HCT116 (cell line): ENCODE measurements around the gene RNPEPL1. TPM values are rescaled to one million over a fixed set of nuclear protein-coding genes. Genes with fewer than 3 reads are reported as not detected.

Experiments
- ATAC-seq: fragments of 200-7000 bp; cut with Tn5 transposase; 2 replicates; pipeline ENCODE4 v1.9.1; 2020; ENCODE audit warnings: mild to moderate bottlenecking, moderate library complexity
- BruUV-seq: library from RNA; stranded (reverse); fragments of 400-500 nt; replicated peaks from 2 replicates; lab custom pipeline; 2021; lab: Mats Ljungman, UMichigan
- CTCF ChIA-PET: fragments of 300-600 bp; sonication (Branson Sonifier 250); formaldehyde crosslinking; loops from one replicate; lab custom pipeline; 2021; ENCODE audit warnings: antibody characterized with exemption; lab: Charles Lee
- POLR2A ChIA-PET: fragments of 300-600, 350-600 bp; sonication (Branson Sonifier 250); formaldehyde crosslinking; loops from one replicate; lab custom pipeline; 2021; ENCODE audit warnings: antibody characterized with exemption; lab: Charles Lee
- RAD21 ChIA-PET, 2 experiments: fragments of 300-600 bp; sonication (Branson Sonifier 250); formaldehyde crosslinking; loops; one replicate each; lab custom pipeline; 2023; ENCODE audit warnings: low total read pairs in 2 of 2; ENCODE audit not compliant: uncharacterized antibody in 2 of 2, unreplicated experiment in 2 of 2, low non-redundant PET in 1 of 2; lab: Charles Lee
- DNase-seq: peaks from one replicate; pipeline ENCODE4 v3.0.0-alpha.2; 2010; ENCODE audit warnings: low read depth, low spot score
- H2AFZ ChIP-seq: fragments of 200-600 bp; shearing (Covaris generic), sonication (generic); 2 replicates; pipeline ENCODE4 v1.6.1; 2017; ENCODE audit warnings: low read depth, mixed run types, mixed read lengths, antibody characterized with exemption, low read length; ENCODE audit not compliant: poor library complexity, severe bottlenecking
- H3K27ac ChIP-seq: 2 replicates; pipeline ENCODE4 v1.5.1; 2012; ENCODE audit warnings: low read depth, low read length
- H3K27me3 ChIP-seq: fragments of 200-600 bp; sonication (generic); 2 replicates; pipeline ENCODE4 v1.6.1; 2016; ENCODE audit warnings: mixed run types, low read length, mixed read lengths; ENCODE audit not compliant: insufficient read depth
- H3K36me3 ChIP-seq, 2 experiments: fragments of 200-500 bp in 1 of 2; fragments of 200-600 bp in 1 of 2; sonication (Bioruptor generic) in 1 of 2; sonication (generic) in 1 of 2; 2 replicates each; pipeline versions ENCODE4 v1.5.1 to v1.6.1; 2014 to 2016; ENCODE audit warnings: low read length in 2 of 2, inconsistent platforms in 1 of 2, mixed read lengths in 1 of 2, mixed run types in 1 of 2; ENCODE audit not compliant: insufficient read depth in 2 of 2, control insufficient read depth in 1 of 2
- H3K4me1 ChIP-seq, 2 experiments: fragments of 200-600 bp in 1 of 2; sonication (generic) in 1 of 2; 2 replicates each; pipeline versions ENCODE4 v1.5.1 to v1.6.1; 2012 to 2017; ENCODE audit warnings: low read length in 2 of 2, inconsistent platforms in 1 of 2, mild to moderate bottlenecking in 1 of 2, mixed read lengths in 1 of 2, mixed run types in 1 of 2, moderate library complexity in 1 of 2; ENCODE audit not compliant: insufficient read depth in 2 of 2, control insufficient read depth in 1 of 2
- H3K4me2 ChIP-seq: fragments of 200-600 bp; sonication (generic); 2 replicates; pipeline ENCODE4 v1.6.1; 2017; ENCODE audit warnings: mixed run types, low read length, mixed read lengths
- H3K4me3 ChIP-seq, 2 experiments: fragments of 200-600 bp in 1 of 2; sonication (generic) in 1 of 2; replicated peaks in 1 of 2; 2 replicates each; pipeline ENCODE4 v1.5.1; 2011 to 2016; ENCODE audit warnings: low read length in 2 of 2, control low read depth in 1 of 2, low read depth in 1 of 2, mild to moderate bottlenecking in 1 of 2, mixed read lengths in 1 of 2, mixed run types in 1 of 2
- H3K79me2 ChIP-seq: fragments of 200-600 bp; sonication (generic); 2 replicates; pipeline ENCODE4 v1.6.1; 2017; ENCODE audit warnings: mild to moderate bottlenecking, mixed run types, low read length, moderate library complexity, mixed read lengths; ENCODE audit not compliant: insufficient read depth
- H3K9ac ChIP-seq: fragments of 200-600 bp; sonication (generic); 2 replicates; pipeline ENCODE4 v1.6.1; 2016; ENCODE audit warnings: low read length, mixed read lengths
- H3K9me2 ChIP-seq: fragments of 200-600 bp; sonication (generic), shearing (Covaris generic); 2 replicates; pipeline ENCODE4 v1.6.1; 2017; ENCODE audit warnings: mixed run types, mild to moderate bottlenecking, moderate library complexity; ENCODE audit not compliant: insufficient read depth
- H3K9me3 ChIP-seq, 2 experiments: fragments of 200-500 bp in 1 of 2; fragments of 200-600 bp in 1 of 2; sonication (Bioruptor generic) in 1 of 2; sonication (generic) in 1 of 2; 2 replicates each; pipeline ENCODE4 v1.6.1; 2014 to 2017; ENCODE audit warnings: low read length in 2 of 2, mixed read lengths in 2 of 2, inconsistent platforms in 1 of 2, low read depth in 1 of 2, mild to moderate bottlenecking in 1 of 2, mixed run types in 1 of 2, moderate library complexity in 1 of 2; ENCODE audit not compliant: control insufficient read depth in 1 of 2, insufficient read depth in 1 of 2
- H4K20me1 ChIP-seq: fragments of 200-600 bp; sonication (generic), shearing (Covaris generic); 2 replicates; pipeline ENCODE4 v1.6.1; 2017; ENCODE audit warnings: mixed run types, mild to moderate bottlenecking, moderate library complexity; ENCODE audit not compliant: insufficient read depth
- EZH2 ChIP-seq: fragments of 200-600 bp; sonication (generic); IDR thresholded peaks from 2 replicates; pipeline ENCODE4 v1.6.1; 2017; ENCODE audit warnings: antibody characterized with exemption, mixed run types
- FOSL1 ChIP-seq: IDR thresholded peaks from 2 replicates; pipeline ENCODE4 v1.6.1; 2012; ENCODE audit warnings: low read depth
- JUND ChIP-seq: IDR thresholded peaks from 2 replicates; pipeline ENCODE4 v1.6.1; 2012
- ZNF274 ChIP-seq: fragments of 200-500 bp; sonication (Bioruptor generic); IDR thresholded peaks from 2 replicates; pipeline ENCODE4 v1.6.1; 2014; ENCODE audit warnings: mild to moderate bottlenecking, low read depth, low read length, inconsistent platforms
- intact Hi-C: fragments of 100-400 bp; cut with micrococcal nuclease; formaldehyde crosslinking; loops from 2 replicates; pipeline ENCODE4 v1.10.0; 2022
- total RNA-seq: library from RNA; stranded (reverse); gene quantifications from one replicate; pipeline ENCODE4 v1.2.1, GENCODE V29; 2021; ENCODE audit not compliant: unreplicated experiment
- TF ChIP-seq, protein P1 (sequence below), 3 experiments: fragments of 200-600 bp in 1 of 3; sonication (generic) in 1 of 3; IDR thresholded peaks in 2 of 3; conservative IDR thresholded peaks in 1 of 3; 2 replicates each; pipeline ENCODE4 v1.5.1; 2012 to 2017; ENCODE audit warnings: low read depth in 2 of 3, low read length in 2 of 3, antibody characterized with exemption in 1 of 3, borderline replicate concordance in 1 of 3, control low read depth in 1 of 3, mild to moderate bottlenecking in 1 of 3, mixed read lengths in 1 of 3, mixed run types in 1 of 3, moderate library complexity in 1 of 3; ENCODE audit not compliant: insufficient read depth in 1 of 3

Gene RNPEPL1
- total RNA-seq, 1 experiment from 2014 or later, result 49.7 TPM

DNA sequence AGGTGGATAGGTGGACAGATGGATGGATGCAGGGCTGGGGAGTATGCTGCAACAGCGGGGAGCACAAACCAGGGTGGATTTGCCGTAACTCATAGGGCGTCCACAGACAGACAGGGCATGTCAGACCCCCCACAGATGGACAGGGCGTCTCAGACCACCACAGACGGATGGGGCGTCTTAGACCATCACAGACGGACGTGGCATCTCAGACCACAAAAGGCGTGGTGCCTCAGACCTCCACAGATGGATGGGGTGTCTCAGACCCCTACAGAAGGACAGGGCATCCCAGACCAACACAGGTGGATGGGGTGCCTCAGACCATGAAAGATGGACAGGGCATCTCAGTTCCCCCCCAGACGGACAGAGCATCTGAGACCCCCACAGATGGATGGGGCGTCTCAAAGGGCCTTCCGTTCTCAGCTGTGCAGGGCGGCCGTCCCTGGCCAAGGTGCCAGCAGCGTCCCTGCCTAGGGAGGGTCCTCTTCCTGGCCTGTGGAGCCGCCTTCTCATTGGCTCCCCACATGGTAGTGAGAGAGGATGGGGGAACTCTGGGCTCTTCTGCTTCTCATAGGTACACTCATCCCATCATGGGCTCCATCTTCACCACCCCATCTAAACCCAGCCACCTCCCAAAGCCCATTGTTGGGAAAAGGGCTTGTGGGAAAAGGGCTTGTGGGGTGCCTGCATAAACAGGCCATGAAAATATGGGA is 12.6 kb upstream of the RNPEPL1 start:
- no peaks in the 10 kb centered on the region for H3K9me2 ChIP-seq
- H3K4me1 ChIP-seq, result peaks cover 8 to 18% of the 10 kb centered on the region in 2 experiments
- CTCF ChIA-PET, result no interaction called here
- intact Hi-C loops, result no loop called here
- TF ChIP-seq ZNF274 (no peak), JUND (no peak), FOSL1 (no peak)
- peaks cover 57% of the 10 kb centered on the region for H3K79me2 ChIP-seq
- no peaks in the 10 kb centered on the region for H3K9me3 ChIP-seq
- no peak overlapping the region for H3K4me2 ChIP-seq
- no peaks in the 10 kb centered on the region for H4K20me1 ChIP-seq
- DNase-seq, result no peak
- 0 out of 4 replicates have a peak, but pooled peaks cover 0 to 2% of the 10 kb centered on the region in 2 experiments for H3K36me3 ChIP-seq
- POLR2A ChIA-PET, result no interaction called here
- no peak overlapping the region for H2AFZ ChIP-seq
- H3K27me3 ChIP-seq, result no peaks in the 10 kb centered on the region
- ATAC-seq, result no peak
- H3K9ac ChIP-seq, result no peak overlapping the region
- H3K27ac ChIP-seq, result no peak overlapping the region
- H3K4me3 ChIP-seq, result no peak overlapping the region
- no TSS peak for BruUV-seq
- RAD21 ChIA-PET, result interaction anchor here in 1 of 2 experiments (1.5 kb wide), 1 partner anchor 10 kb away, joined by 4 read pairs; no protein-coding TSS in a partner anchor

DNA sequence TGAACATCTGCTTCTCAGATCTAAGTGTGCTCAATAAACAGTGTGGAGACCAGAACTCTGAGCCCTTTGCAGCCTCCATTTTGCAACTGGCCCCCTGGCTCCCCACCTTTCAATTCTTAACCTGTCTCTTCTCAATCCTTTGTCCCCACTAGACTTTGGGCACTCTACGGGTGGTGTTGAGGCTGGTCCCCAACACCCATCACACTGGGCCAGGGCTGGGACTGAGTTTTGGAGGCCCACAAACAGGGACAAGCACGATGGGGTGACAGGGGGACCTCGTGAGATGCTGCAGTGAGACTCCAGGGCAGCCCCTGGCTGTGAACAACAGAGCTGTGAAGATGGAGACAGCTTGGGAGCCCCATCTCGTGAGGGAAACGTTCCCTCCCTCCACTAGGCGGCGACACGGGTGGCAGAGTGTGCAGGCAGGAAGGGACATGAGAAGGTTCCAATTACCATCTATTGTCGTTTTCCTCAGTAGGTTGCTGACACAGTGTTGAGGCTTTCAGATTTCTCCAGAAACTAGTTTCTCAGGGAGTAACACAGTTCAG is 11.7 kb upstream of the RNPEPL1 start:
- Histone ChIP-seq H3K36me3 (0 out of 4 replicates have a peak, but pooled peaks cover 0 to 2% of the 10 kb centered on the region in 2 experiments), H3K79me2 (peaks cover 61% of the 10 kb centered on the region), H2AFZ (no peak overlapping the region), H3K4me2 (no peak overlapping the region), H3K9ac (no peak overlapping the region), H4K20me1 (no peaks in the 10 kb centered on the region), H3K27me3 (no peaks in the 10 kb centered on the region), H3K9me2 (no peaks in the 10 kb centered on the region), H3K9me3 (no peaks in the 10 kb centered on the region), H3K4me1 (peaks cover 9 to 22% of the 10 kb centered on the region in 2 experiments), H3K4me3 (no peak overlapping the region), H3K27ac (no peak overlapping the region)
- BruUV-seq, result no TSS peak
- ATAC-seq (0 out of 2 replicates have a peak, but pooled peaks have one; percentile 15), DNase-seq (no peak)
- TF ChIP-seq, protein P1, sequence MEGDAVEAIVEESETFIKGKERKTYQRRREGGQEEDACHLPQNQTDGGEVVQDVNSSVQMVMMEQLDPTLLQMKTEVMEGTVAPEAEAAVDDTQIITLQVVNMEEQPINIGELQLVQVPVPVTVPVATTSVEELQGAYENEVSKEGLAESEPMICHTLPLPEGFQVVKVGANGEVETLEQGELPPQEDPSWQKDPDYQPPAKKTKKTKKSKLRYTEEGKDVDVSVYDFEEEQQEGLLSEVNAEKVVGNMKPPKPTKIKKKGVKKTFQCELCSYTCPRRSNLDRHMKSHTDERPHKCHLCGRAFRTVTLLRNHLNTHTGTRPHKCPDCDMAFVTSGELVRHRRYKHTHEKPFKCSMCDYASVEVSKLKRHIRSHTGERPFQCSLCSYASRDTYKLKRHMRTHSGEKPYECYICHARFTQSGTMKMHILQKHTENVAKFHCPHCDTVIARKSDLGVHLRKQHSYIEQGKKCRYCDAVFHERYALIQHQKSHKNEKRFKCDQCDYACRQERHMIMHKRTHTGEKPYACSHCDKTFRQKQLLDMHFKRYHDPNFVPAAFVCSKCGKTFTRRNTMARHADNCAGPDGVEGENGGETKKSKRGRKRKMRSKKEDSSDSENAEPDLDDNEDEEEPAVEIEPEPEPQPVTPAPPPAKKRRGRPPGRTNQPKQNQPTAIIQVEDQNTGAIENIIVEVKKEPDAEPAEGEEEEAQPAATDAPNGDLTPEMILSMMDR (IDR thresholded peaks at IDR 0.05 in 2 of 3, conservative IDR thresholded peaks at IDR 0.05 in 1 of 3; ENCODE audit: borderline replicate concordance in 1 of 3, insufficient read depth in 1 of 3, low read depth in 2 of 3, low read length in 2 of 3), result peak in 2 of 3 experiments; percentile 61; a peak in 4 of 6 replicates
- TF ChIP-seq EZH2, result no peak
- CTCF ChIA-PET, result interaction anchor here (0.7 to 1.0 kb wide), 2 partner anchors 9 to 23 kb away, joined by 3 to 6 read pairs; no protein-coding TSS in a partner anchor
- RAD21 ChIA-PET, result interaction anchor here in 1 of 2 experiments (1.5 kb wide), 1 partner anchor 9 kb away, joined by 4 read pairs; no protein-coding TSS in a partner anchor
- intact Hi-C loops, result no loop called here
- POLR2A ChIA-PET, result interaction anchor here (1.4 kb wide), 1 partner anchor 9 kb away, joined by 4 read pairs; no protein-coding TSS in a partner anchor
